Testis (tissue), 2 donors: ENCODE data around the gene CENATAC.
"Not testable (repeated sequence)": the region's sequence is repeated elsewhere in the genome, so short reads cannot be mapped to it uniquely, and the experiment has no call there.

ENCODE experiments used
- CTCF ChIP-seq, 3 experiments: fragments of 450-650 bp in 2 of 3; fragments of 200-600 bp in 1 of 3; sonication (generic) in 1 of 3; IDR thresholded peaks; one replicate each; pipeline ENCODE4 v1.5.1; 2016 to 2019; ENCODE audit warnings: antibody characterized with exemption in 3 of 3, mild to moderate bottlenecking in 2 of 3, moderate library complexity in 1 of 3
- POLR2A ChIP-seq: fragments of 450-650 bp; IDR thresholded peaks from one replicate; pipeline ENCODE4 v1.6.1; 2017; ENCODE audit warnings: antibody characterized with exemption, mild to moderate bottlenecking, moderate library complexity

GRCh38 chr11:119033421-119033820 lies 35.5 kb downstream of the CENATAC start:
- not testable (repeated sequence) for TF ChIP-seq POLR2A; CTCF (IDR thresholded peaks at IDR 0.05)
